UCSD-AML1 (cell line): ENCODE data around the gene CRCP.
"Not testable (repeated sequence)": the region's sequence is repeated elsewhere in the genome, so short reads cannot be mapped to it uniquely, and the experiment has no call there.

Experiments used
- DNase-seq: peaks from one replicate; lab custom pipeline; 2025; ENCODE audit not compliant: unreplicated experiment; lab: John Stamatoyannopoulos, UW

CRCP gene

DNA sequence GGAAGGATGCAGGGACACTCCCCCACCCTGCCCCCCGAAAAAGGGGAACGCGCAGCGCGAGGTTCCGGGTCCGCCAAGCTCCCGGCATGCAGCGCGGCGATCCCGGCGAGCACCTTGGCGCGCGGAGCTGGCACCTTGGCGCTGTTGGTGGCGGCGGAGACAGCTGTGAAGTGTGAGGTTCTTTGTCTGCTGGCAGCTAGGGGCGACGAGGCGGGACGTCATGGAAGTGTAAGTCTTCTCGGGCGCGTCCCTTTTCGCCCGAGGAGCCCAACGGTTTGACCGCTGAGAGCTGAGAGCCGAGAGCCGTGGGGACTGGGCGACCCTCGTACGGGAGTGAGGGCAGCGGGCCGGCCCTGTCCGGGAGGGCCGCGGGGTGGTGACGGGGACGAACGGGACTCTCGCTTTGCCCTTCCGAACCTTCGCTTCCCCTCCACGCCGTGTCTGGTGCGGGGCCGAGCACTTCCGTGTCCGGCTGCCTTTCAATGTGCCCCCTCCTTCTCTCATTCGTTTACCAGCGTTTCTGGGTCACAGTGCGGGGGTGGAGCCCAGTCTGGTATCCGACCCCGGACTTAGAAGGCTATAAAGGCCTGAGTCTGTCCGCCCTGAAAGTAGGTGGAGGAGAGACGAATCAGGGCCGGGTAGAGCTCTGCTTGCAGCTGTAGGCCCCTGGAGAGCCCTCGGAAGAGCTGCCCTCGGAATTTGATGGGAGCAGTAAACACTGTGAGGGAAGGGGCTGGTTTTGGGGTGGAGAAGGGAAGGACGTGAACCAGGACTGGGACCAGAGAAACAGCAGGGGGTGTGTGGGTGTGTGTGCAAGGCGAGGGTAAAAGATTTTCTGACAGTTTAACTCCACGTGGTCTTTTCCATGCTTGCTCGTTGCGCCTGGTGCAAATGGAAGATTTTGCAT is at the start of gene CRCP:
TSS of gene CRCP (plus strand) at position 105 of the 907 bp plus-strand sequence. CDS start at position 221, 116 bp downstream.
- peak; percentile 63 for DNase-seq

DNA sequence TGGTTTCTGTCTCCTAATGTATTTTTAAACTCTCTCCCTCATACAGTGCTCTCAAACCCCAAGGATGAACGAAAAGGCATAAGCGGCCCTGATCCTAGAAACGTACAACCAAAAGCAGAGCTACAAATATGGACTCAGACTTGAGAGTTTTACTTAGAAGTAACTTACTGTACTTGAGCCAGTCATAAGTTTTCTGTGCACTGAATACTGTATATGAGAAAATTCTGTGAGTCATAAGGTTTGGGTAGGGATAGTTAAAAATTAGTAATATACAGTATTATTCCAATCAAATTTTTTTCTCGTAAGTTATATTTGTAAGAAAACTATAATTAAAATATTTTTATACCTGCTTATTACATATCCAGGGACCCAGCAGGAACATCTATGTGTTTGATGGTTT is 44.9 kb upstream of the CRCP start:
- DNase-seq: no peak

DNA sequence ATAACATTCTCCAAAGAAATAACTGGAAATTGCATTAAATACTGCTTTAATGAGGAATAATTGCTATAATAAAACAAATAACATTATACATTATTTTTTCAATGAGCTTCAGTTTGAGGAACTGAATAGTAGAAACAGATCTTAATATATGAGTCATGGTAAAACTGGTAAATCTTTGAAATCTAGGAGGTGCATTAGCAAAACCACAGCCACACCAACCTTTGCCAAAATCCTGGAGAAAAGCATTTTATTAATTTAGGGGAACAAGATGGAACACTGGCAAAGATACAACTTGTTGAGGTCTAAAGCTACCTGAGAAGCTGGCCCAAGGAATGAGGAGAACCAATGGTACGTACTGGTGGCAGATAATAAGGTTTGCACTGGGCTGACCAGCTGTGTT is 44.4 kb upstream of the CRCP start:
- no peak for DNase-seq

DNA sequence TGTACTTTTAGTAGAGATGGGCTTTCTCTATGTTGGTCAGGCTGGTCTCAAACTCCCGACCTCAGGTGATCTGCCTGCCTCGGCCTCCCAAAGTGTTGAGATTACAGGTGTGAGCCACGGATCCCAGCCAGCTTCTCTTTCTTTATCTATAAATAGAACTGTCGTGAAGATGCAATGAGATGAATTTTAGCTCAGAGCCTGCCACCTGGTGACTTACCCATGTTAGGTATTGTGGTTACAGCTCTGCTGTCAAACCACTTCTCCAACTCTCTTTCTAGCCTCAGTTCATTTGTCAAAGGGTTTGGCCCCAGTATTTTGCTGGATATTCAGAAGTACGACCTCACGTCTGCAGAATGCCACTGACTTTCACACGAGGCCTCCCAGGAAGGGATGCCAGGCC is 42.4 kb upstream of the CRCP start:
- DNase-seq: not testable (repeated sequence)

DNA sequence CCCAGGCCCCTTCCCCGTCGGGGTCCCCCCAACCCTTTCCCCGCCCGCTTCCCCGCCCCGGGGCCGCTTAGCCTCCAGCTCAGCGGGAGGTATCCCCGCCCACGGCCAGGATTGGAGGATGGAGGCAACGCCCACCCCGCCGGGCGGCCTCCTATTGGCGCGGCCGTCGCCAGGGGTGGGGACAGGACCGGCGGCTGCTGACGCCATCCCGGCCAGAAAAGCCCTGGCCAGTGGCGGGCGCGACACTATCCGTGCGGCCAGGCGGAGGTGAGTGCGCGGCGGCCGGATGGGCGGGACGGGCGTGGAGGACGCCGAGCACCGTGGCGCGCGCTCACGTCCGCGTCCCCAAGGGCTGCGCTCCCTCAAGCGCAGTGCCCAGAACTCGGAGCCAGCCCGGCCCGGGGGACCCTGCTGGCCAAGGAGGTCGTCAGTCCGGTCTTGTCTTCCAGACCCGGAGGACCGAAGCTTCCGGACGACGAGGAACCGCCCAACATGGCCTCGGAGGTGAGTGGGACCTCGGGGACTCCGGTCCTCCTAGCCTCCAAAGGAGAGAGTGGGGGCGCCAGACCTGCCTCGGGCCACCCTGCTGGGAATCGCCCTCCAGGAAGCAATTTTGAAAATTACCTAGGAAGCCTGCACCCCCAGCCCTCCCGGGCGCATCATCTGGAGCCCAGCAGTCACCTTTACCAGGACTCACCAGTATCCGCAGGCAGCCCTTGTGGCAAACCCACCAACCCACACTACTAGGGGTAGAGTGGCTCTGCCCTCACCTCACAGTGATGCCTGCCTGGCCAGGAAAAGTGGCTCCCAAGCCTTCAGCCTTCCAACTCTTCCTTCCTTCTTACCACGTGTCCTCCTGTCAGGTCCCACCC is 38.8 kb upstream of the CRCP start, which contains the start of gene ASL:
TSS of gene ASL (plus strand) at position 230 of the 872 bp plus-strand sequence. CDS start at position 493, 263 bp downstream.
- DNase-seq: peak; percentile 85

DNA sequence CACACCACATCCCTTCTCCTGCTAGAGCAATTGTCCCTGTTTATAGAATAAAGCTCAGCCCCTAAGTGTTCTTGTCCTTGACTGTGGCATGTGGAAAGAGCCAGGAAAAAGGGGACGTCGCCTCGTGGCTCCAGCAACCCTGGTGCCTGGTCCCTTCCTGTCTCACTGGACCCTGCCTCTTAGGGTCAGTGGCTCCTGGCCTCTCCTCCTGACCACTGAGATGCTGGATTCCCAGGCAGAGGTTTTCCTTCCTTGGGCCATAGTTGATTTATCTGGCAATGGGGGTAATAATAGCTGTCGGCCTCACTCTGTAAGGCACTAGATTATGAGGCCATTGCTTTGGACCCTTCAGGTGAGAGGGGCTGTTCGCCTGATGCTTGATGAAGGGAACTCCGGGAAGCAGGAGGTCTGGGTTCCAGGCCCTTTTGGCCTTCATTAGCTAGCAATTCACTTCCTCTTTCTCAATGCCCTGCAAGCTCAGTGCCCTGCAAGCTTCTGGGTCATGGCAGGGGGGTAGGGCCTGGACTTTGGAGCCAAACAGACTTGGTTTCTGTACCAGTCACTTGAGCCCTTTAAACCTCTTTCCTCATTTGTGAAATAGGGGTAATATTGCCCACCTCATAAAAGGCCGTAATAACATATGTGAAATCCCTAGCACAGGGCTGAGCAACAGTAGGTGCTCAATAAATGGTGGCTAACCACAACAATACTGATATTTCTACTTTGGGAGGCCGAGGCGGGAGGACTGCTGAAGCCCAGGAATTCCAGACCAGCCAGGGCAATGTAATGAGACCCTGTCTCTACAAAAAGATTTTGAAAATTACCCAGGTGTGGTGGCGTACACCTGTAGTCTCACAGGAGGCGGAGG is 38.0 kb upstream of the CRCP start:
- DNase-seq: no peak

DNA sequence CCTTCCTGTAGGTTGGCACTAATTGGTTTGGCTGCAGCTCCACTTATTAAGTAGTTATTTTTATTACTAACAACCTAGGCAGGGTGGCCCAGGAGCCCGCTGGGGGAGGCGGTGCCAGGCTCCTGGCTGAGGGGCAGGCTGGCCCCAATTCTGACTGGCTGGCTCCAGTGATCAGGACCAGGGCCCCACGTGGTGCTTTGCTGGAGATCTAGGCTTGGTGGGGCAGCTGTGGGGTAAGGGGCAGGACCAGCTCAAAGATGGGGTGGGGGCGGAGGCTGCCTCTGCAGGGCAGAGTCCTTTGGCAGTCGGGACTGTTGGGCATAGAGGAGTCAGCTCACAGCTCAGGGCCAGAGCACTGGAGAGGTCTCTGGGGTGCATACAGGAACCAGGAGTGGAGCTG is 36.6 kb upstream of the CRCP start:
- DNase-seq: no peak

DNA sequence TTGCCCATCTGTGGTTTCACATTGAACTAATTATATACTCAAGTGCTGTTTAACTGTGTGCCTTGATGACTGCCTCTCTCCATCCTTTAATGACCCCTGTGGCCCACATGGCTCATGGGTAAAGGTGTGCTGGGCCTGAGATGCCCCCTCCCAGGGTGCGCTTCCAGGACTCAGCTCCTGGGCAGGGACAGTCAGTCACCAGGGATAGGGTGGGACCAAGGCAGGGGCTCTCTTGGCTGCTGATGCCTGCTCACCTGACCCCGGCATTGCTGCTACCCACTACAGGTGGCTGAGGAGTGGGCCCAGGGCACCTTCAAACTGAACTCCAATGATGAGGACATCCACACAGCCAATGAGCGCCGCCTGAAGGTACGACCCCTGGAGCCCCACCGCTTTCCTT is 32.6 kb upstream of the CRCP start:
- DNase-seq: no peak

DNA sequence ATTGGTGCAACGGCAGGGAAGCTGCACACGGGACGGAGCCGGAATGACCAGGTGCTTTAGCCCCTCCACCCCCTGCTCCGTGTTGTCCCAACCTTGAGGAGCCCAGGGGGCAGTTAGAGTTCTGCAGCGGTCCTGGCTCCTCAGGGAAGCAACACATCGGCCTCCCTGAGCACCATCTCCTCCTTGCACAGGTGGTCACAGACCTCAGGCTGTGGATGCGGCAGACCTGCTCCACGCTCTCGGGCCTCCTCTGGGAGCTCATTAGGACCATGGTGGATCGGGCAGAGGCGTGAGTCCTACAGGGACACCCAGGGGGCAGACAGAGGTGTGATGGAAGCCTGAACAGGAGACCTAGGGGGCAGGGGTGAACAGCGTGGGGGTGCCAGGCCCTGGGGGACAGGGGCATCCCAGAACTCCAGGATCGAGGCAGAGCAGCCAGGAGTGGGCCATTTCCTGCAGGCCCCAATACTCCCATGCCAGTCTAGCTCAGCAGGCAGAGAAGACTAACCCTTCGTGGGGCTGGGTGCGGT is 31.7 kb upstream of the CRCP start:
- DNase-seq: no peak

DNA sequence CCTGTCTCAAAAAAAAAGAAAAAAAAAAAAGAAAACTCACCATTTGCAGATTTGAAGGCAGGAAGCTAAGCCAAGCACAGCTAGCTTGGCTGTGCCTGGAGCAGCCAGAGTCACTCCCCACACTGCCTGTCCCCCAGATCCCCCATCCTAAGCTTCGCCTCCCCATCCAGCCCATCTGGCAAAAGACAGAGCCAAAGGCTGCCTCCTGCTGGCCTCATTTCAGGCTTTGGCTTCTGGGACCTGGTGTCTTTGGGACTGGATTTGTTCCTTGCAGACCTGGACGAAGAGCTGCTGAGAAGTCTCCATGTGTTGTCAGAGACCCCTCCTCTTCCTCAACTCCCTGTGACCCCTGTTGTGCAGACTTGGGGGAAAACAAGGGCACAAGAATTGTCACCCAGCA is 31.0 kb upstream of the CRCP start:
- DNase-seq: no peak

DNA sequence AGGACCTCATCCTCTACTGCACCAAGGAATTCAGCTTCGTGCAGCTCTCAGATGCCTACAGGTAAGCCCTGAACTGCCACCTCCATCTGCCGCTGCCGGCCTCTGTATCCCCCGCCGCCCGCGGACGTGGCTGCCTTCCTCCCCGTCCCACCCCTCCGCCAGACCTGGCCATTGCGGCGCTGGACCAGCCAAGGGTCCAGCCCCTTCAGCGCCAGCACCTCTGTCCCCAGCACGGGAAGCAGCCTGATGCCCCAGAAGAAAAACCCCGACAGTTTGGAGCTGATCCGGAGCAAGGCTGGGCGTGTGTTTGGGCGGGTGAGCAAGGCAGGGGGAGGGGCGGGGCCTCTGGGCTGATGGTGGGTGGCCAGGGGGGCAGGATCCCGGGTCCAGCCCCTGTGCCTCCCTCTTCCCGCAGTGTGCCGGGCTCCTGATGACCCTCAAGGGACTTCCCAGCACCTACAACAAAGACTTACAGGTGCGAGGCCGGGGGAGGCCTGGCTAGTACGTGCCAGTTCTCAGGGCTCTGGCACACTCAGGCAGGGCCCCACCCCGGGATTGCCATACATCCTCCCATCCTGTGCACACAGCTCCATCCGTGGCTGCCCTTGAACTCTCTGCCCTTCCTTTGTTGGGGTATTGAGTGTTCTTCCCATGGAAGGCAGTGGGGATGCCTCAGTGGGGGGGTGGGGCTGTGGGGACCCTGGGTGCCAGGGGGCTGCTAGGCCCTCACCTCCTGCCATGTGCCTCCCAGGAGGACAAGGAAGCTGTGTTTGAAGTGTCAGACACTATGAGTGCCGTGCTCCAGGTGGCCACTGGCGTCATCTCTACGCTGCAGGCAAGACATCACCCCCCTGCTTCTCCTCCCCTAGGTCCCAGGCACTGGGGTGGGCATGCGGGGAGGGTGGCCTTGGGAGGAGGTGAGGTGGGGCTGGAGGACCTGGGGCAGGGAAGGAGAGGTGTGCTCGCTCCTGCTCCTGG is 25.5 kb upstream of the CRCP start:
- DNase-seq: no peak

DNA sequence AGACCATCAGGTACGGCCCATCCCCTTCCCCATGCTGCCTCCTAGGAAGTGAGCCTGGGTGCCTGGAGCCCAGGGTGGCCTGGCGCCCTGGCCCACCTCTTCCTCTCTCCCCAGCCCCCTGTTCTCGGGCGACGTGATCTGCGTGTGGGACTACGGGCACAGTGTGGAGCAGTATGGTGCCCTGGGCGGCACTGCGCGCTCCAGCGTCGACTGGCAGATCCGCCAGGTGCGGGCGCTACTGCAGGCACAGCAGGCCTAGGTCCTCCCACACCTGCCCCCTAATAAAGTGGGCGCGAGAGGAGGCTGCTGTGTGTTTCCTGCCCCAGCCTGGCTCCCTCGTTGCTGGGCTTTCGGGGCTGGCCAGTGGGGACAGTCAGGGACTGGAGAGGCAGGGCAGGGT is 22.0 kb upstream of the CRCP start:
- DNase-seq: no peak

DNA sequence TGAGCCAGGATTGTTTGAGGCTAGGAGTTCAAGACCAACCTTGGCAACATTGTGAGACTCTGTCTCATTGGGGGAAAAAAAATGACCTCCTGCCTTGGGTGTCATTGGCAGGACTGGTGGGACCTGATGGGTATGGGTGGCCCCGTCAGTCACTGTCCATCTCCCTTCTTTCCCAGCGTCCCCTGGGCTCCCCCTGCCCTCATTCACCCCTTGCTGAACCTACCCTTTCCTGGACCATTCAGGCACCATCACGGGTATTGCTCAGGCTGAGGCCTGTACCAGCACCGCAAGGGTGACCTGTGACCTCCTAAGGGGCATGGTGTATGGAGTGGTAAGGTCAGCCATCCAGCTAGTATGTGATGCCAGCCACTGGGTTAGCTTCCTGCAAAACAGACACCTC is 19.6 kb upstream of the CRCP start:
- DNase-seq: no peak

DNA sequence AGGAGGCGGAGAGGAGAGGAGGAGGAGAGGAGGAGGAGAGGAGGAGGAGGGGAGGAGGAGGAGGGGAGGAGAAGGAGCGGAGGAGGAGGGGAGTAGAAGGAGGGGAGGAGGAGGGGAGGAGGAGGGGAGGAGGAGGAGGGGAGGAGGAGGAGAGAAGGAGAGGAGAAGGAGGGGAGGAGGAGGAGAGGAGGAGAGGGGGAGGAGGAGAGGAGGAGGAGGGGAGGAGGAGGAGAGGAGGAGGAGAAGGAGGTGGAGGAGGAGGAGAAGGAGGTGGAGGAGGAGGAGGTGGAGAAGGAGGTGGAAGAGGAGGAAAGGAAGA is 15.5 kb upstream of the CRCP start:
- DNase-seq: no peak

DNA sequence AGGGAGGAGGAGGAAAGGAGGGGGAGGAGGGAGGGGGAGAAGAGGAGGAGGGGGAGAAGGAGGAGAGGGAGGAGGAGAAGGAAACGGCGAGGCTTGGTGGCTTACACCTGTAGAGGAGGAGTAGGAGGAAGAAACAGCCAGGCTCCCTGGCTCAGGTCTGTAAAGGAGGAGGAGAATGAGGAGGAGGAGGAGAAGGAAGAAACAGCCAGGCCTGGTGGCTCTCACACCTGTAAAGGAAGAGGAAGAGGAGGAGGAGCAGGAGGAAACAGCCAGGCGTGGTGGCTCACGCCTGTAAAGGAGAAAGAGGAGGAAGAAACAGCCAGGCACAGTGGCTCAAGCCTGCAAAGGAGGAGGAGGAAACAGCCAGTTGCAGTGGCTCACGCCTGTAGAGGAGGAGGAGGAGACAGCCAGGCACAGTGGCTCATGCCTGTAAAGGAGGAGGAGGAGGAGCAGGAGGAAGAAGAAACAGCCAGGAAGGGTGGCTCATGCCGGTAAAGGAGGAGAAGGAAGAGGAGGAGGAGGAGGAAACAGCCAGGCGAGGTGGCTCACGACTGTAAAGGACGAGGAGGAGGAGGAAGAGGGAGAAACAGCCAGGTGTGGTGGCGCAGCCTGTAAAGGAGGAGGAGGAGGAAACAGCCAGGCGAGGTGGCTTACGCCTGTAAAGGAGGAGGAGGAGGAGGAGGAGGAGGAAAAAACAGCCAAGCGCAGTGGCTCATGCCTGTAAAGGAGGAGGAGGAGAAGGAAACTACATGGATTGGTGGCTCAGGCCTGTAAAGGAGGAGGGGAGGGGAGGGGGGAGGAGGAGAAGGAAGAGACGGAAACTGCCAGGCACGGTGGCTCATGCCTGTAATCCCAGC is 14.9 kb upstream of the CRCP start:
- peak; percentile 66 for DNase-seq

DNA sequence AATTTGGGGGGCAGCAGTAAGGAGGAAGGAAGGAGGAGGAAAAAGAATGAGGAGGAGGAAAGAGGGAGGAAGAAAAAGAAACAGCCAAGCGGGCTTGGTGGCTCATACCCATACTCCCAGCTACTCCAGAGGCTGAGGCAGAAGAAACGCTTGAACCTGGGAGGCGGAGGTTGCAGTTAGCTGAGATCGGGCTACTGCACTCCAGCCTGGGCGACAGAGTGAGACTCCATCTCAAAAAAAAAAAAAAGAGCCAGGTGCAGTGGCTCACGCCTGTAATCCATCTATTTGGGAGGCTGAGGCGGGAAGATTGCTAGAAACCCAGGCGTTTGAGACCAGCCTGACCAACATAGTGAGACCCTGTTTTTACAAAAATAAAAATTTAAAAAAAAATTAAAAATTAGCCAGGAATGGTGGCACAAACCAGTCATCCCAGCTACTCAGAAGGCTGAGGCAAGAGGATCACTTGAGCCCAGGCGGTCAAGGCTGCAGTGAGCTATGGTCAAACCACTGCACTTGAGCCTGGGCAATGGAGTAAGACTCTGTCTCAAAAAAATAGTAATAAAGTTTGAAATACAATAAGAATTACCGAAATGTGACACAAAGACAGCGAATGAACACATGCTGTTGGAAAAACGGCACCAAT is 14.1 kb upstream of the CRCP start:
- DNase-seq: no peak

DNA sequence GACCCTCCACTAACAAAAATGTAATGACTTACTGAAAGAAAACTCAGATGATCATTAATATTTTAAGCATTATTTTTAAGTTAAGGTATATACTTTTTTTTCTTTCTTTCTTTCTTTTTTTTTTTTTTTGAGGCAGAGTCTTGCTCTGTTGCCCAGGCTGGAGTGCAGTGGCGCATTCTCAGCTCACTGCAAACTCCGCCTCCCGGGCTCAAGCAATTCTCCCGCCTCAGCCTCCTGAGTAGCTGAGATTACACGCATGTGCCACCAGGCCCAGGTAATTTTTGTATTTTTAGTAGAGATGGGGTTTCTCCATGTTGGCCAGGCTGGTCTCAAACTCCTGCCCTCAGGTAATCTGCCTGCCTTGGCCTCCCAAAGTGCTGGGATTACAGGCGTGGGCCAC is 12.5 kb upstream of the CRCP start:
- DNase-seq: not testable (repeated sequence)

DNA sequence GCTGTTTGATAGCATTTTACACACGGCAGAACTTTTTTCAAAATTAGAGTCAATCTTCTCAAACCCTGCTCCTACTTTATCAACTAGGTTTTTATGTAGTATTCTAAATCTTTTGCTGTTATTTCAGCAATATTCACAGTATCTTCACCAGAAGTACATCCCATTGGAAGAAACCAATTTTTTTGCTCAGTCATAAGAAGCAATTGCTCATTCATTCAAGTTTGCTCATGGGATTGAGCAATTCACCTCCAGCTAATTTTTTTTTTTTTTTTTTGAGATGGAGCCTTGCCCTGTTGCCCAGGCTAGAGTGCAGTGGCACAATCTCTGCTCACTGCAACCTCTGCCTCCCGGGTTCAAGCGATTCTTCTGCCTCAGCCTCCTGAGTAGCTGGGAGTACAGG is 10.7 kb upstream of the CRCP start:
- DNase-seq: not testable (repeated sequence)
